Measurements from ENCODE around the gene DNAJB14. TPM values are rescaled to one million over a fixed set of nuclear protein-coding genes. Genes with fewer than 3 reads are reported as not detected.

DNAJB14 gene
- total RNA-seq, 1 donor from 2014 or later, result 105 TPM

DNA sequence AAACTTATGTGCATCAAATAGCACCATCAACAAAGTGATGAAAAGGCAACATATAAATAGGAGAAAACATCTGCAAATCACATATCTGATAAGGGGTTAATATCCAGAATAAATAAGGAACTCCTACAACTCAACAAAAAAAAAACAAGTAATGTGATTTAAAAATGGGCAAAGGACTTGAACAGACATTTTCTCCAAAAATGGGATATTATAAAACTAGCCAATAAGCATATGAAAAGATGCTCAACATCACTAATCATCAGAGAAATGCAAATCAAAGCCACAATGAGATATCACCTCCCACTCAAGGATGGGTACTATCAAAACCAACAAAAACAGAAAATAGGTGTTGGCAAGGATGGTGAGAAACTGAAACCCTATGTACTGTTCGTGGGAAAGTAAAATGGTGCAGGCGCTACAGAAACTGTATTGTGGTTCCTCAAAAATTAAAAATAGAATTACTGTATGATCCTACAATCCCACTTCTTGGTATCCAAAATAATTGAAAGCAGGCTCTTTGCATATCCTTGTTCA lies 2.4 kb downstream of the DNAJB14 start:
- no peak for DNase-seq

- no peak for DNase-seq
Measured at GRCh38 chr4:99938243-99938753, 8.1 kb downstream of the DNAJB14 start.

DNA sequence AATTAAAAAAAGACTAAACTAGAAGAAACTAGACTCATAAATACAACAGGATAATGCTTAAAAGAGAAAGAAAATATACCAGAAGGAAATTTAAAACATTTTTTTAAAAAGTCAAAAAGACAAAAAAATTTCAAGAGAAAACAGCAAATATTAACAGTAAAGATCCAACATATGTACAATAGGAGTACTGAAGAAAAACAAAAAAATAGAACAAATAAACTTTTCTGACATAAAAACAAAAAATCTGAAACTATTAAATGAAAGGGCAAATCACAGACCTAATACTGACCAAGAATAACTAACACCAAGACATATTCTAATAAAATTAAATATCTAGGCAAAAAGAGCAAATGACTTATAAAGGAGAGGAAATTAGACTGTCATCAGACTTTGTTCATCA lies 11.5 kb downstream of the DNAJB14 start:
- DNase-seq, result no peak

GRCh38 chr4:99927566-99927965 lies 18.9 kb downstream of the DNAJB14 start:
- DNase-seq, result no peak

DNA sequence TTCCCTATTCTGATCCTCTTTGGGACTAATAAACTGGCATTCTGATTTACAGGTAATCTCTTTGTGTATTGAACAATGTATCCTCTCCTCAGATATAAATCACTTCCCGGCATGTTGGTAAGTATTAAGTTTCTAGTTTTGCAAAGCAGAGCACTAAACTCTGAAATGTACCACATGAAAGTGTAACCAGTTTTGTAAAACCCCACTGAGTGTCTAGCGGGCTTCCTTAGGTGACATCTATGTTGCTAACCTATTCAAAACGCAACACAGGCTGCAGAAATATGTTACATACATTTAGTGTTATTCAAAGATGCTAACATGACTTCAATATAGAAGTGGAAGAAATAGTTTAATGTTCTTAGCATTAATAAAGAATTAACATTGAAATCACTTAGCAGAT lies 25.2 kb downstream of the DNAJB14 start:
- no peak for DNase-seq

DNA sequence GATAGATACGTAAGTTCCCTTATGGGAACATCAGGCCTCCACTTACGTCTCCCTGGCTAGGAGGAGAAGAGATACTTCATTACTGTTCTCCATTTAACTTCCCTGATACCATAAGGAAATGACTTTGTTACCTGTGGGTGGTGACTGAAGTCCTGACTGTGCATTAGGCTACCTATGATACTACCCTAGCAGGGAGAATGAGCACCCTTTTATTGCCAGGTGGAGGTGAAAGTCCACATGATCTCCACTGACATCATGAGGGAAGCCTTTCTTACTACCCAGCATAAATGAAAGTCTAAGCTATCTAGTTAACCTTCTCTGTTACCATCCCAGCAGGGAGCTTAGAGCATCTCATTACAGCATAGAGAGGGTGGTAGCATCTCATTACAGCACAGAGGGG lies 27.8 kb downstream of the DNAJB14 start:
- DNase-seq, result no peak

- no peak for DNase-seq
Measured at GRCh38 chr4:99917575-99917974, 28.8 kb downstream of the DNAJB14 start.

- no peak for DNase-seq
Measured at GRCh38 chr4:99915449-99915848, 31.0 kb downstream of the DNAJB14 start.

DNA sequence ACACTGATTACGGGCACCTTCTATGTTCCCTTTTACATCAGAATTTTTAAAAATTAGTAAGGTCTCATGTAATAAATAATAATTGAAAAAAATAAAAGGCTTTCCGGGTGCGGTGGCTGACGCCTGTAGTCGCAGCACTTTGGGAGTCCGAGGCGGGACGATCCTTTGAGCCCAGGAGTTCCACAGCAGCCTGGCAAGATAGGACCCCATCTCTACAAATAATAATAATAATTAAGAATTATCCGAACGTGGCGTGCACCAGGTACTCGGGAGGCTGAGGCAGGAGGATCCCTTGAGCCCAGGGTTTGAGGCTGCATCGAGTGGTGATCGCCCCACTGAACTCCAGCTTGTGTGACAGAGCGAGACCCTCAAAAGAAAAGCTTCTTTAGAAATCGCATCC lies 51.4 kb downstream of the DNAJB14 start:
- DNase-seq, result no peak

DNA sequence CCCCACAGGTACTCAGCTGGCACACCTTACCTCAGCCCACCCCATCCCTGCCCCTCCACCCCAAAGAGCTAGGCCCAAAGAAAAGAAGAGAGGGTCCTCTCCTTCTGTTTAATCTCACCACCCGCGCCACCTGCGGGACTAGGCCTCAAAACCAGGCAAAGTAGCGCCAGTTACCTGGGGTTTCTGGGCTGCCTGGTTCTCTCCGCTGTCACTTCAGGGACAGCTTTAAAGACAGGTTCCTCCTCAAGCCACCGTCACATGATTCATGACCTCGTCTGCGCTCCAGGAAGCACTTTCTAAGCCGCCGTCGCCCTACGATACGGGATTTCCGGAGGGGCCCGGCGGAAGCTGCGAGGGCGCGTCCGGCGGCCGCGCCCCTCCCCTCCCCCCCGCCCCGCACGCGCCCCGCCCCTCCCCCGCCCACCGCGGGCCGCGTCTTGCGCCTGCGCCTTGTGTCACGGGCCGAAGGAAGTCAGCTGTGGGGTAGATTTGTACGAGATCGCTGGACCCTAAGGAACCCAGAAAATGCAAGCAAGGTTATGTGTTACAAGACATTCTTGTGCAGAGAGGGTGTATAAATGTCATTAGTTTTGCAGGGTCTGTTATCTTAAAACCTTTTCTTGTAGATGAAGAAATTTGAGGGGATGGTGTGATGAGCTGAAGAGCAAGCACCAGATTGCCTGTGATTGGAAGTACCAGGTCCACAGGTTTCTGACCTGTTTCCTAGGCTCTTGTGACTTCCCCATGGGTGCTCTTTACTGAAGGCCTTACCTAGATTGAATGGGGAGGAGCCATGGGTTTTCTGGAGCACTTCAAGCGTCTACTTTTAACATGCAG lies 52.0 kb downstream of the DNAJB14 start, which contains the start of gene LAMTOR3:
Gene LAMTOR3, minus strand, starts transcription at position 267 of the 837 bp plus-strand sequence. CDS start 464 bp downstream, outside the sequence.
- peak; percentile 87 for DNase-seq

- DNase-seq, result no peak
Measured at GRCh38 chr4:99893839-99894160, 52.6 kb downstream of the DNAJB14 start.

- DNase-seq, result no peak
Measured at GRCh38 chr4:99893029-99893428, 53.4 kb downstream of the DNAJB14 start.

GRCh38 chr4:99891351-99891750 lies 55.1 kb downstream of the DNAJB14 start:
- no peak for DNase-seq

DNA sequence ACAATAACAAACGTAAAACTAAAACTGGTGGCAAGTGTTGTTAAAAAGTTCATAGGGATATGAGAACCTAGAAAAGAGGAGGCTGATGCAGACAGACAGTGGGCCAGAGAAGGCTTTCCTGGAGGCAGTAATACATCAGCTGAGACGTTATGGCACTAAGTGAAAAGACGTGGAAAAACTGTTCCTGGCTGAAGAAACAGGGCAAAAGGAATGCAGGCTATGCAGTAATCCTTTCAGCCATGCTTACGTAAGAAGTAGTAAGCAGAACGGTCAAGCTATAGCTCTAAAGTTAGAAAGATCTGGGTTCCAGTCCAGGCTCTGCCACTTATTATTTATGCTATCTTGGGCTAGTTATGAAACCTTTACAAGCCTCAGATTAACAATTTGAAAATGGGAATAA lies 58.6 kb downstream of the DNAJB14 start:
- no peak for DNase-seq

GRCh38 chr4:99886146-99886545 lies 60.3 kb downstream of the DNAJB14 start:
- DNase-seq, result no peak

GRCh38 chr4:99885687-99886086 lies 60.7 kb downstream of the DNAJB14 start:
- no peak for DNase-seq

DNA sequence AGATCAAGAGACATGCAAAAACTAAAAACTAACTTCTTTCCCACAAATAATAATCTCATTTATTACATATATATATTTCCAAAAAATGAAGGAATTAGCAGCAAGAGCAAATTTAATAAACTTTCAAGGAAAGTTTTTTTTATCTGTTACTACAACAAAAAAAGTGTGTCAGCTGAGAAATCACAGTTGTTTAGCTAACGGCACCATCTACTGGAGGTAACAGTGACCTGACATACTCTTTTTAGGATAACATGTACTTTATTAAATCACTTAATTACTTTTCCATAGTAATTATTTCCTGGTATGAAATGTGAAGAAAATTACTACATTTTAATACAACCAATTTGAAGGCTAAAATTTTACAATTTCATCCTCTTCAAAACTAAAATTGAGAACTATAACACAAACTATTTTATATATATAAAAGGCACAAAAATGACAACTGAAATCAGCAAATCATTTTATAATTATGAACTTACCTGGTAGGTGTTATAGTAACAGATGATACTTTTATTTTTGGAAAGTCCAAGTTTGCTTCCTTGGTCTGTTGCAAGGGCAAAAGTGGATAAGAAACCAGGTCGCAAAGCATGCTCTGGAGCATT lies 61.3 kb downstream of the DNAJB14 start:
- no peak for DNase-seq

DNA sequence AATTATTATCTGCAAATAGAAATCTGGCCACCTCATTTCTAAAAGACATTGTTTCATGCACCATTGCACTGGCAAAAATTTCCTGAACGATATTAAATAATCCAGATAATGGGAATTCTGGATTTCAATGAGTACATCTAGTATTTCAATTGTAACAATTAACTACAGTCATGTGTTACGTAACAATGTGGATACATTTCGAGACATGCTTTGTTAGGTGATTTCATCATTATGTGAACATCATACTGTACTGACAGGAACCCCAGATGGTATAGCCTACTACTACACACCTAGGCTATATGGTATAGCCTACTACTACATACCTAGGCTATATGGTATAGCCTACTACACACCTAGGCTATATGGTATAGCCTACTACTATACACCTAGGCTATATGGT lies 67.0 kb downstream of the DNAJB14 start:
- DNase-seq, result no peak

GRCh38 chr4:99878604-99879003 lies 67.8 kb downstream of the DNAJB14 start:
- DNase-seq, result no peak

GRCh38 chr4:99876946-99877345 lies 69.5 kb downstream of the DNAJB14 start:
- no peak for DNase-seq

- no peak for DNase-seq
Measured at GRCh38 chr4:99875071-99875470, 71.3 kb downstream of the DNAJB14 start.

GRCh38 chr4:99872570-99872969 lies 73.8 kb downstream of the DNAJB14 start:
- DNase-seq, result no peak

DNA sequence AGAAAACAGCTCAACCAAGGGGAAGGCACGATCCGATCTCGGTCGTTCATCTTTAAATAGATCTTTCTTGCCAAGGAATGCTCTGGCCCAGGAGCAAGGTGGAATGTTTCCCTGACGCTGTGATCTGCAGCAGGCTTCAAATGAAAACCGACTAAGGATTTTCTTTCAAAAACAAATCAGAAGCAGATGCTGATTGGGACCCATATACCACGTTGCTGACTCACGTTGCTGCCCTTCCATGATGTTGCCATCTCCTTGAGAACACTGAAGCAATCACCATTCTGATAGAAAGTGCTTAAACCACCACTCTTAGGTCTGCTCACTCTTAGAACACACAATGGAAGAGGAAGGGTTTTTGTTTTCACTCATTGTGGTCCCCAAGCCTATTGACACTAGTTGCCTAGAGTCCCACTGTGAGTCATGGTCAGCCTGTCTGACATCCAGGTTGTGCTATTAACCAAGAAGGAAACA lies 78.3 kb downstream of the DNAJB14 start:
- DNase-seq, result no peak

DNA sequence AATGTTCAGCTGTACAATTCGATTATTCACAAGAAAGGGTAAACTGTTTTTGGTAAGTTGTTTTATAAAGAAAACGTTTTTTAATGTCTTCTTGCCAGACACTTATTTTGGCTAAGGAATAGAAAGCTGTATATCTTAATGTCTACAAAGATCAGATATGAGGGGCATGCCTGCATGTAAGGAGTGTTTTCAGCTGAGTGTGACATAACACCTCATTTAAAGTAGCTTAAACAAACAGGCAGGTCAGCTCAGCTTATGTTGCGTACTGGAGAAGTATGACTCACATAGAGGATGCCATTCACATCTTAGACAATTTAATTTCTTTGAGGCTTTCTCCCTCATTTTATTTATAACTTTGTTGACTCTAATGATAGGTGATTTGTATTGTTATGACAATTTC lies 82.6 kb downstream of the DNAJB14 start:
- no peak for DNase-seq

All from occipital lobe (tissue), 2 donors.